Measurements from ENCODE around the gene DYRK3. TPM values are rescaled to one million over a fixed set of nuclear protein-coding genes. Genes with fewer than 3 reads are reported as not detected.
A peak's percentile ranks its signal among the peaks of the same experiment; 100 is the strongest.

Gene DYRK3
- total and polyA plus RNA-seq, 9 of the 15 experiments (the other 6 are each of a cell fraction or from before 2014, with no cell fraction given) = 4.5 to 33.7 (median 25.7) TPM

GRCh38 chr1:206634365-206635079 is 814 bp upstream of the DYRK3 start:
- CTCF ChIA-PET (ENCODE audit: low intra/inter-chr PET ratio) = interaction anchor here (0.7 to 4.2 kb wide), 8 partner anchors 25 to 431 kb away, joined by 3 to 63 read pairs (median 4); no protein-coding TSS in a partner anchor
- POLR2A ChIA-PET = interaction anchor here (0.7 to 4.7 kb wide), 17 partner anchors 10 to 416 kb away, joined by 3 to 57 read pairs (median 4); partner anchors contain the start of genes EIF2D and YOD1
- BruUV-seq (replicated peaks) = TSS peak; percentile 99
- Histone ChIP-seq H3K9me1 (ENCODE audit: control insufficient read depth, insufficient read depth, low read length) (no peaks in the 10 kb centered on the region), H3K27ac (ENCODE audit: extremely low read depth, low read depth, low read length) (peak overlapping the region; percentile 77), H2AFZ (ENCODE audit: low read depth, low read length) (peak overlapping the region; percentile 95), H3K4me1 (replicated peaks in 1 of 2; ENCODE audit: control insufficient read depth in 2 of 2, insufficient read depth in 2 of 2, low read length in 2 of 2) (peaks cover 14 to 24% of the 10 kb centered on the region in 2 experiments), H4K20me1 (replicated peaks; ENCODE audit: control insufficient read depth, insufficient read depth, low read length) (no peaks in the 10 kb centered on the region), H3K36me3 (ENCODE audit: control insufficient read depth, insufficient read depth, low read length) (peaks cover 13% of the 10 kb centered on the region), H3K4me3 (no peak overlapping the region), H3K9ac (ENCODE audit: insufficient read depth in 1 of 2, low read depth in 2 of 2, low read length in 2 of 2) (peak overlapping the region; percentile 23 to 70; a peak in 3 of 4 replicates), H3K4me2 (ENCODE audit: insufficient read depth, low read length) (peak overlapping the region; percentile 71), H3K27me3 (ENCODE audit: control insufficient read depth in 2 of 2, insufficient read depth in 2 of 2, low read length in 2 of 2) (0 out of 5 replicates have a peak, but pooled peaks cover 0 to 1% of the 10 kb centered on the region in 2 experiments), H3K79me2 (ENCODE audit: control insufficient read depth, insufficient read depth, low read length) (peaks cover 33% of the 10 kb centered on the region), H3K9me3 (replicated peaks; ENCODE audit: control insufficient read depth, insufficient read depth, low read depth, low read length) (no peaks in the 10 kb centered on the region)
- intact Hi-C loops (cut with micrococcal nuclease) = loop anchor here (1.0 to 5.0 kb wide), 6 partner anchors 18 to 348 kb away; no protein-coding TSS in a partner anchor
- ATAC-seq (peak; percentile 53), DNase-seq (ENCODE audit: extremely low read depth in 1 of 4, low spot score in 3 of 4) (peak; percentile 70 to 97 (median 72)), FAIRE-seq (peak; percentile 91)
- in situ Hi-C loops (cut with MboI) = no loop called here
- 36% methylated on average over 26 of the region's 26 CpGs for WGBS (ENCODE audit: insufficient coverage, low coverage, missing lambda C conversion rate)
- TF ChIP-seq FOXK1 (CRISPR knock-in tag; IDR thresholded peaks at IDR 0.05; ENCODE audit: borderline replicate concordance) (no peak), DACH1 (IDR thresholded peaks at IDR 0.05; ENCODE audit: partially characterized antibody) (no peak), MYBL2 (IDR thresholded peaks at IDR 0.05; ENCODE audit: low read depth) (no peak), MYBL2 (CRISPR knock-in tag; IDR thresholded peaks at IDR 0.05; ENCODE audit: borderline replicate concordance) (no peak), L3MBTL2 (IDR thresholded peaks at IDR 0.05) (peak; percentile 63), RB1 (IDR thresholded peaks at IDR 0.05; ENCODE audit: low read depth) (peak; percentile 64; the same call in 1 of the 2 replicates), TAL1 (IDR thresholded peaks at IDR 0.05) (no peak), ZNF76 (CRISPR knock-in tag; IDR thresholded peaks at IDR 0.05; ENCODE audit: borderline replicate concordance) (no peak), CC2D1A (IDR thresholded peaks at IDR 0.05) (peak; percentile 76; the same call in 1 of the 2 replicates), MTA2 (IDR thresholded peaks at IDR 0.05; ENCODE audit: low read depth) (no peak), PPARD (CRISPR knock-in tag; IDR thresholded peaks at IDR 0.05) (no peak), CXXC5 (CRISPR knock-in tag; IDR thresholded peaks at IDR 0.05) (peak; percentile 61), NBN (IDR thresholded peaks at IDR 0.05; ENCODE audit: low read depth) (0 out of 2 replicates have a peak, but pooled peaks have one; percentile 33), HIVEP1 (CRISPR knock-in tag; IDR thresholded peaks at IDR 0.05) (no peak), ARHGAP35 (IDR thresholded peaks at IDR 0.05; ENCODE audit: partially characterized antibody) (no peak), CGGBP1 (CRISPR knock-in tag; IDR thresholded peaks at IDR 0.05) (no peak), FOXP4 (CRISPR knock-in tag; IDR thresholded peaks at IDR 0.05; ENCODE audit: borderline replicate concordance) (no peak), ELF1 (tag; IDR thresholded peaks at IDR 0.05) (peak; percentile 5; the same call in 1 of the 2 replicates), CBFB (CRISPR knock-in tag; IDR thresholded peaks at IDR 0.05) (peak; percentile 15; the same call in 1 of the 2 replicates), KLF16 (IDR thresholded peaks at IDR 0.05) (0 out of 2 replicates have a peak, but pooled peaks have one; percentile 34), POLR2AphosphoS5 (IDR thresholded peaks at IDR 0.05; ENCODE audit: control insufficient read depth, insufficient read depth, low read depth, low read length) (no peak), ZNF24 (IDR thresholded peaks at IDR 0.05) (no peak), SREBF2 (CRISPR knock-in tag; IDR thresholded peaks at IDR 0.05) (no peak; the same call in 1 of the 2 replicates)
